ENCODE measurements around the gene PTGR3.

The PTGR3 gene

GRCh38 chr18:75218065-75218923 is 9.4 kb upstream of the PTGR3 start:
- Histone ChIP-seq H3K27ac (peak overlapping the region in 1 of 21 experiments; percentile 21), H3K4me3 (no peak overlapping the region)

GRCh38 chr18:75216911-75217689 is 8.2 kb upstream of the PTGR3 start:
- Histone ChIP-seq H3K4me3 (no peak overlapping the region), H3K27ac (peak overlapping the region in 10 of 21 experiments; percentile 2 to 75 (median 56))

- Histone ChIP-seq H3K27ac (peak overlapping the region in 10 of 21 experiments; percentile 2 to 75 (median 56)), H3K4me3 (no peak overlapping the region)
Measured at GRCh38 chr18:75216212-75216910, 7.4 kb upstream of the PTGR3 start.

- Histone ChIP-seq H3K27ac (peak overlapping the region in 3 of 21 experiments; percentile 6 to 75 (median 9)), H3K4me3 (no peak overlapping the region)
Measured at GRCh38 chr18:75215663-75216062, 6.7 kb upstream of the PTGR3 start.

GRCh38 chr18:75214766-75215510 is 6.0 kb upstream of the PTGR3 start:
- H3K27ac ChIP-seq, result peak overlapping the region in 4 of 21 experiments; percentile 6 to 49 (median 22)
- no peak overlapping the region for H3K4me3 ChIP-seq

GRCh38 chr18:75214332-75214690 is 5.4 kb upstream of the PTGR3 start:
- H3K27ac ChIP-seq, result peak overlapping the region in 9 of 21 experiments; percentile 5 to 50 (median 37)
- H3K4me3 ChIP-seq, result no peak overlapping the region

- Histone ChIP-seq H3K27ac (peak overlapping the region in 10 of 21 experiments; percentile 5 to 93 (median 42)), H3K4me3 (no peak overlapping the region)
Measured at GRCh38 chr18:75213611-75214331, 4.8 kb upstream of the PTGR3 start.

- Histone ChIP-seq H3K4me3 (peak overlapping the region in 6 of 7 experiments; percentile 63 to 95 (median 76)), H3K27ac (peak overlapping the region in 13 of 21 experiments; percentile 3 to 93 (median 87))
Measured at GRCh38 chr18:75212751-75213090, 3.8 kb upstream of the PTGR3 start.

- Histone ChIP-seq H3K4me3 (peak overlapping the region; percentile 63 to 95 (median 76)), H3K27ac (peak overlapping the region in 19 of 21 experiments; percentile 61 to 93 (median 85))
Measured at GRCh38 chr18:75211953-75212750, 3.2 kb upstream of the PTGR3 start.

- H3K4me3 ChIP-seq, result peak overlapping the region; percentile 63 to 95 (median 76)
- peak overlapping the region in 19 of 21 experiments; percentile 61 to 93 (median 85) for H3K27ac ChIP-seq
Measured at GRCh38 chr18:75211626-75211952, 2.6 kb upstream of the PTGR3 start.

GRCh38 chr18:75211002-75211621 is 2.2 kb upstream of the PTGR3 start:
- Histone ChIP-seq H3K4me3 (peak overlapping the region; percentile 71 to 95 (median 81)), H3K27ac (peak overlapping the region; percentile 7 to 99 (median 96))

- Histone ChIP-seq H3K27ac (peak within 1 kb of the TSS; percentile 92 to 99 (median 98)), H3K4me3 (peak within 1 kb of the TSS; percentile 75 to 95 (median 81))
Measured at GRCh38 chr18:75210274-75211001, 1.5 kb upstream of the PTGR3 start, which contains the start of gene TSHZ1. Gene TSHZ1 (plus strand): TSS chr18:75210797. CDS start chr18:75211877, 1,080 bp downstream.

GRCh38 chr18:75209951-75210258 is 966 bp upstream of the PTGR3 start:
- H3K4me3 ChIP-seq, result peak overlapping the region; percentile 73 to 95 (median 81)
- H3K27ac ChIP-seq, result peak overlapping the region; percentile 92 to 99 (median 98)

GRCh38 chr18:75208836-75209128 is 157 bp downstream of the PTGR3 start:
- Histone ChIP-seq H3K27ac (peak overlapping the region; percentile 92 to 99 (median 98)), H3K4me3 (peak overlapping the region; percentile 73 to 95 (median 81))

- H3K27ac ChIP-seq, result peak overlapping the region; percentile 92 to 99 (median 98)
Measured at GRCh38 chr18:75208155-75208835, 644 bp downstream of the PTGR3 start.

More at GRCh38 chr18:75208155-75208835, 644 bp downstream of the PTGR3 start:
- peak overlapping the region; percentile 73 to 95 (median 81) for H3K4me3 ChIP-seq

Data from skin epidermis (tissue), 12 donors.